ENCODE measurements around the gene FOXP2. TPM values are rescaled to one million over a fixed set of nuclear protein-coding genes. Genes with fewer than 3 reads are reported as not detected.

Gene FOXP2
- total RNA-seq, 1 donor from 2014 or later: 11.0 TPM

DNA sequence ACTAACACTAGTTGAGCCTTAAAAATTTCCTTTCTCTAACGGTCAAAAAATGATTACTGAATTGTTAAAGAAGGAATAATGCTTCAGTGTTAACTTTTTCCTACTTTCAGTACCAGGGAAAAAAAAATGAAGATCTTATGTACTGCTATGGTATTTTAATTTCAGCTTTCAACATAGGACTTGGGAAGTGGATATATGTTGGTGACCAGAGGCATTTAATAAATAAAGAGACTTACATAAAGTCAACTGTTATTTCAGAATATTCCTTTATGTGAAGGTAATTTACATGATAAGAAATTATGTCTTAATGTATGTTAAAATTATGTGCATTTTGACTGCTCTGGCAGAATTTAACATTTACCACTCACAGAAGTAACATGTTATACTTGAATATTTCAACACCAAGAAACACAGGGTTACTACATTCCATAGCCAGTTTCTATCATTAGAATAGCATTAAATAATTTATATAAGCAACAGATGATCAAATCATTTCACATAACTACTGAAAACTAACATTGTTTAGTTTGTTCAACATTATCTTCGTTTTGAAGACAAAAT is 257.0 kb downstream of the FOXP2 start:
- Histone ChIP-seq H3K27me3 (no peaks in the 10 kb centered on the region), H3K4me1 (no peaks in the 10 kb centered on the region), H3K27ac (no peak overlapping the region), H3K36me3 (no peaks in the 10 kb centered on the region), H3K4me3 (no peak overlapping the region), H3K9me3 (no peaks in the 10 kb centered on the region)
- no peak for DNase-seq (ENCODE audit: low spot score in 2 of 2)
- TF ChIP-seq, protein P1, sequence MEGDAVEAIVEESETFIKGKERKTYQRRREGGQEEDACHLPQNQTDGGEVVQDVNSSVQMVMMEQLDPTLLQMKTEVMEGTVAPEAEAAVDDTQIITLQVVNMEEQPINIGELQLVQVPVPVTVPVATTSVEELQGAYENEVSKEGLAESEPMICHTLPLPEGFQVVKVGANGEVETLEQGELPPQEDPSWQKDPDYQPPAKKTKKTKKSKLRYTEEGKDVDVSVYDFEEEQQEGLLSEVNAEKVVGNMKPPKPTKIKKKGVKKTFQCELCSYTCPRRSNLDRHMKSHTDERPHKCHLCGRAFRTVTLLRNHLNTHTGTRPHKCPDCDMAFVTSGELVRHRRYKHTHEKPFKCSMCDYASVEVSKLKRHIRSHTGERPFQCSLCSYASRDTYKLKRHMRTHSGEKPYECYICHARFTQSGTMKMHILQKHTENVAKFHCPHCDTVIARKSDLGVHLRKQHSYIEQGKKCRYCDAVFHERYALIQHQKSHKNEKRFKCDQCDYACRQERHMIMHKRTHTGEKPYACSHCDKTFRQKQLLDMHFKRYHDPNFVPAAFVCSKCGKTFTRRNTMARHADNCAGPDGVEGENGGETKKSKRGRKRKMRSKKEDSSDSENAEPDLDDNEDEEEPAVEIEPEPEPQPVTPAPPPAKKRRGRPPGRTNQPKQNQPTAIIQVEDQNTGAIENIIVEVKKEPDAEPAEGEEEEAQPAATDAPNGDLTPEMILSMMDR (IDR thresholded peaks at IDR 0.05): no peak
- intact Hi-C loops (cut with DNase I): no loop called here

DNA sequence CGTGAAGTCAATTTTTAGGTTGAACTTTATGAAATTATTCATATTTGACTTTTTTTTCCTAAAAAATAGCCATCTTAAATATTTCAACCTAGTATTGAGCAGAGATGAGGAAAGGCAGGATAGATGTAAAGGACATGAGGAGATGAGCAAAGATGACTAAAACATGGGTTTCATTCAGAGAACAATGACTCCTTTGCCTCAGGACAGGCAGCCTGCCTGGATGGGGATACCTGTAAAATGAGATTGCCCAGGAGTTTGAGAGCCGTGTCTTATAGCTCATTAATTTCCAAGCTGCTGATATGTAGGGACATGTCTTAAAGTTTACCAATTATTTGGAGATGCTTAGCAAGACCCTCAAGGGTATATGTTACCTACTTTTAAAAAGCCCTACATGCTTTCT is 263.5 kb downstream of the FOXP2 start:
- intact Hi-C loops (cut with DNase I): no loop called here
- H3K27ac ChIP-seq: no peak overlapping the region
- no peaks in the 10 kb centered on the region for H3K4me1 ChIP-seq
- DNase-seq (ENCODE audit: low spot score in 2 of 2): no peak
- no peaks in the 10 kb centered on the region for H3K9me3 ChIP-seq
- H3K4me3 ChIP-seq: no peak overlapping the region
- no peaks in the 10 kb centered on the region for H3K36me3 ChIP-seq
- no peaks in the 10 kb centered on the region for H3K27me3 ChIP-seq
- TF ChIP-seq, protein P1 (IDR thresholded peaks at IDR 0.05): no peak

DNA sequence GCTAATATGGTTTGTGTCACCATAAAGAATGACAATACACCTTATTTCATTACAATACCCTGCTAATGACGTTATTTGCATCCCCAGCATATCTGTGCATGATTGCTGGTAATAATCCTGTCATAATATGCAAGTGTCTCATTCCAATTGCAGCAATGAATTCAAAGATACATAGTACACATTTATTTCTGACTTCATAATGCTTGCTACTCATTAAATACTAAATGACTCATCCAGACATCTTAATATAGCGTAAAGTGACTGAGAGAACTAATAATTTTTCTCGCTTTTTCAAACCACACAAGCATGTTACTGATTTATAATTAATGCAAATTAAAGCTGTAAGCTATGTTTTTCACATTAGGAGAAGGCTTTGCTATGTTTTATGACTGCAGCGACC is 272.6 kb downstream of the FOXP2 start:
- Histone ChIP-seq H3K36me3 (peaks cover 0 to 9% of the 10 kb centered on the region in 2 donors), H3K9me3 (no peaks in the 10 kb centered on the region), H3K27ac (no peak overlapping the region), H3K4me3 (no peak overlapping the region), H3K27me3 (no peaks in the 10 kb centered on the region), H3K4me1 (no peaks in the 10 kb centered on the region)
- TF ChIP-seq, protein P1 (IDR thresholded peaks at IDR 0.05): no peak
- no peak for DNase-seq (ENCODE audit: low spot score in 2 of 2)
- intact Hi-C loops (cut with DNase I): no loop called here

DNA sequence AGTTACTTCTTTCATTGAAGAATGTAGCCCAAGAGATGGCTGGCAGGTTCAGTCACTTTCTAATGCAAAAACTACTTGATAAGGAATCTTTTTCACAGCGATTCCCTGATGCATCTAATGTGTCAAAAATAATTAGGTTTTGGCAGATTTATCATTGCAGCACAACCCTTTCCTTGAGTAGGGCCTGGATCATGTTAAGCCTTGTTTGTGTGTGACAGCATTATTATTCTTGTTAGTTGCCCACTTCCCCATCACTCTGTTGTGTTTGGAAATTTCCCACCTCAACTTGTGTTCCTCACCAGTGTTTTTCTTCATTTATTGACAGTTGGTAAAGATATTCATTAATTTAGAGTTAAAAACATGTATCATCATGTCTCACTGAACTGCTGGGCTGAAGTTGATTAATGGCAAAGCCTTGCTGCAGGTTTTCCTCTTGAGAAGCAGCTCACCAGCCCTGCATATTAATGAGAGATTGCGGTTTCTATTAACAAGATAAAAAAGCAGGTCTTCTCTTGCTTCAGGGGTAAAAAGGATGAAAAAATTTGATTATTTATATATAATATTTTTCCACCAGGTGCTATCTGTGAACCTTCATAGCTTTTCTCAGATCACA is 273.9 kb downstream of the FOXP2 start:
- TF ChIP-seq, protein P1 (IDR thresholded peaks at IDR 0.05): no peak
- no peak overlapping the region for H3K4me3 ChIP-seq
- H3K4me1 ChIP-seq: no peaks in the 10 kb centered on the region
- intact Hi-C loops (cut with DNase I): no loop called here
- H3K27ac ChIP-seq: no peak overlapping the region
- H3K27me3 ChIP-seq: no peaks in the 10 kb centered on the region
- H3K9me3 ChIP-seq: no peaks in the 10 kb centered on the region
- H3K36me3 ChIP-seq: peaks cover 0 to 9% of the 10 kb centered on the region in 2 donors
- no peak for DNase-seq (ENCODE audit: low spot score in 2 of 2)

DNA sequence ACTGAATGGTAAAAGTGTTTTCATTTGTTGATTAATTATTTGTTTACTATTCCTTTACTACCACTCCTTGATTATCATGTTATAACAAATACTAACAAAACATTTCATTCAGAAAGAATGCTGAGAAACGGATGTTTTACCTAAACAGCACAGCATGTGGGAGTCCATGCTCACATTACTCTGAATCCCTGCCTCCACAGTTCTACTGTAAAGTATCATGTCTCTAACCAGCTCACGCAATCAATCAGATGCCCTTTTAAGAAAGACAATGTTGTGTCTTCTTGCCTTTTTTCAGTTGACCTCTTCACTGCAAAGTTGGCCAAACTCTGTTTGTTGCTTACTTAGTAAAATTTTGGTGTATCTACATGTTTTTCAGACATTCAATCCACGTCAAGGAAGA is 274.8 kb downstream of the FOXP2 start:
- TF ChIP-seq, protein P1 (IDR thresholded peaks at IDR 0.05): no peak
- DNase-seq (ENCODE audit: low spot score in 2 of 2): no peak
- Histone ChIP-seq H3K27me3 (no peaks in the 10 kb centered on the region), H3K27ac (no peak overlapping the region), H3K36me3 (peaks cover 0 to 9% of the 10 kb centered on the region in 2 donors), H3K9me3 (no peaks in the 10 kb centered on the region), H3K4me3 (no peak overlapping the region), H3K4me1 (no peaks in the 10 kb centered on the region)
- intact Hi-C loops (cut with DNase I): no loop called here

Measured in ascending aorta (tissue), 2 donors.